RCC 7860 (cell line): ENCODE results near the gene ANTXR1.

Source experiments
- DNase-seq: peaks from one replicate; pipeline ENCODE4 v3.0.0-alpha.2; 2015; ENCODE audit warnings: low spot score
- FAIRE-seq: peaks from 2 replicates; lab custom pipeline; 2012; peaks lifted over from hg19 to GRCh38; lab: Jason Lieb, UNC

Gene ANTXR1

DNA sequence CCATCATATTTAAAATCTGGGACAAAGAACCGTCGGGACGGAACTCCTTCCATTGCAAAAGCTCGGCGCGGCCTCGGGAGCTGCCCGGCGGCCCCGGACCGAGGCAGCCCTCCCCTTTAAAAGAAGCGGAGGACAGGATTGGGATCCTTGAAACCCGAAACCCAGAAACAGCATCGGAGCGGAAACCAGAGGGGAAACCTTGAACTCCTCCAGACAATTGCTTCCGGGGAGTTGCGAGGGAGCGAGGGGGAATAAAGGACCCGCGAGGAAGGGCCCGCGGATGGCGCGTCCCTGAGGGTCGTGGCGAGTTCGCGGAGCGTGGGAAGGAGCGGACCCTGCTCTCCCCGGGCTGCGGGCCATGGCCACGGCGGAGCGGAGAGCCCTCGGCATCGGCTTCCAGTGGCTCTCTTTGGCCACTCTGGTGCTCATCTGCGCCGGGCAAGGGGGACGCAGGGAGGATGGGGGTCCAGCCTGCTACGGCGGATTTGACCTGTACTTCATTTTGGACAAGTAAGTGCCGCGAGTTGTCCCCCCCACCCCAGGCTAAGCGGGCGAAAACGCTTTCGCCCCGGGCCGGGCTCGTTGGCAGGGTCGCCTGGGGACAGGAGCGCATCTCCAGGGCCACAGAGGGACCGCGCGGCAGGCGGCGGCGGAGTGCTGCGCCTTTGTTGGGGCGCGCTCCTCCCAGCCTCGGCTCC, at the start of gene ANTXR1:
TSS of gene ANTXR1 (plus strand) at position 38 of the 698 bp plus-strand sequence. CDS start at position 359, 321 bp downstream.
- DNase-seq (no peak), FAIRE-seq (no peak)

DNA sequence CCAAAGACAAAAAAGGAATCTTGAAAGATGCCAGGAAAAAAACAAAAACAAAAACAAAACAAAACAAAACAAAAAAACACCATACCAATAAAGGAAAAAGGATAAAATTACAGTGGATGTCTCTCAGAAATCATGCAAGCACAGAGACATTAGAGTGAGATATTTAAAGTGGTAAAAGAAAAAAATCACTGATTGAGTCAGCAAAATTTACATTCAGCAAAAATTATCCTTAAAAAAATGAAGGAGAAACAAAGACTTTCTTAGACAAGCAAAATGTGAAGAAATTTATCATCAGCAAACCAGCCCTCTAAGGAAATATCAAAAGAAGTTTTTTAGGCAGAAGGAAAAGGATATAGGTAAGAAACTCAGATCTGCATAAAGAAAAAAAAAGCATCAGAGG, 48.7 kb upstream of the ANTXR1 start:
- no peak for FAIRE-seq
- no peak for DNase-seq

DNA sequence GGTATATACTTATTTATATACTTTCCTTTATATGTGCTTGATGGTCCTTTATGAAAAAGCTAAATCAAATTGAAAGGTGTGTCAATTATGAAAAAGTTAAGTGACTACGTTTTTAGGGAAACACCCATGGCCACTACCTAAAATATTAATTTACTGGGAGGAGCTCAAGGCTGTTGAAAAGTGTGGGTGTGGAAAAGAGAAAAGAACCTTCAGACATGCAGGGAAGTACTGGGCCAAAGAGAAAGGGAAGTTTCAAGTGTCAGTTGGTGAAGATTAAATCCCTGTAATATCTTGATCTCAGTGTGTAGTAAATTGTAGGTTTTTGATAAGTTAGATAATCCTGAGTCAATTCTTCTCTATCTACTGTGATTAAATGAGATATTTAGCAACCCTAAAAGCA, 44.8 kb upstream of the ANTXR1 start:
- FAIRE-seq, result no peak
- no peak for DNase-seq

DNA sequence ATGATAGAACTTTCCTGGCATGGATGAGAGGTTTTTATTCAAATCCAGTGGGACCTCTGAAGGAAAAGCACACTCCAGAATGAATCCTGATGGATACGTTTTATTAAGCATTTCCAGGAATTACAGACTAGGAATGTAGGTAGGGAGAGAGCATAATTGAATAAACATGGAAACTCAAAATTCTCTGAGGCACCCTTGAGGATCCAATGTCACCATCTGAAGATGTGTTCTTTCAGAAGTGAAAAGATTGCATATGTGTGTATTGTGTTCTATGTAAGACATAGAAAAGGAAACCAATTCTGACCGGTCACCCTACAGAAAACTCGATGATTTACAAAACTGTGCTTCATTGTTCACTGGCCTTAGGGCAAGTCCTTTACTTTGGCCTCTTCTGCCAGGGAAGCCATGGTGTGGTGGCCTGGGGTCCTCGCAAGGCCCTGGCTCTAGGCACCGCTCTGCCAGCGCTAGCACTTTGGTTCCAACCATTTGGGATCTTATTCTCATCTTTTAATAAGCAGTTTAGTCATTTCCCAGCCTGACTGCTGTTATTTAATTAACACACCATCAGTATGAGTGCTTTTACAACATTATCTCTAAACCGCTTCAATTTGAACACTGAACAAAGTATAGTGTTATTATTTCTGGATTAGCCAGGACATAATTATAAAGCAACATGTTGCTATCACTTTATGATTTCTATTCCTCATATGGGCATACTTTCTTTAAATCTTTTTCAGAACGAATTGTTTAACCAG, 43.1 kb upstream of the ANTXR1 start:
- DNase-seq, result no peak
- no peak for FAIRE-seq

DNA sequence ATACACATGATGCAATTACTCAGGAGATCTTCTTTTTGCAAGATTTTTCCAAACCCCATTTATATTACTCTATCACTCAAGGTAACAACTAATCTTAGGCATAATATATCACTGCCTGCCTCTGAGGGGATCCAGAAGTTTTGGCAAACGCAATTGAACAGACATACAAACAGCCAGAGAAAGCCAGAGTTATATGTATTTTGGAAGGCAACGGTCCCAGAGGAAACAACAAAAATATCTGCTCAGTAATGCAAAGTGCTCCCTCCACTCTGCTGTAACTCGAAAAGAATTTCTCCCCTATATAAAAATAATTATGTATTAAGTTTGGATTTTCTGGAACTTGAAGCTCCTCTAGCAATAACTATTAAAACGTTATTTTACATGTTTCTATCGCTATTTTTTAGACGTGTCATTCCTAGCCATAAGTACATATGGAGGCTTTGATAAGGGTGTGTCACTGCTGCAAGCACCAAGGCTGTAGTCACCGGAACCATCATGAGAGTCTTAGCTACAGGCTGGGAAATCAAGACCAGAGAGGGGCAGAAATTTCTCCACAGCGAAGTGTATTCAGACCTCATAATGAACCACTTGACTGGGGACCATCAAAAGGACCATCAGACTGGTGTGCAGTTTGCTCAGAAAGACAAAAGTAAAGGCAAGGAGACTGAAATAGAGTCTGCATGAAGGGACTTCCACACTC, 42.3 kb upstream of the ANTXR1 start:
- FAIRE-seq, result no peak
- DNase-seq, result no peak

DNA sequence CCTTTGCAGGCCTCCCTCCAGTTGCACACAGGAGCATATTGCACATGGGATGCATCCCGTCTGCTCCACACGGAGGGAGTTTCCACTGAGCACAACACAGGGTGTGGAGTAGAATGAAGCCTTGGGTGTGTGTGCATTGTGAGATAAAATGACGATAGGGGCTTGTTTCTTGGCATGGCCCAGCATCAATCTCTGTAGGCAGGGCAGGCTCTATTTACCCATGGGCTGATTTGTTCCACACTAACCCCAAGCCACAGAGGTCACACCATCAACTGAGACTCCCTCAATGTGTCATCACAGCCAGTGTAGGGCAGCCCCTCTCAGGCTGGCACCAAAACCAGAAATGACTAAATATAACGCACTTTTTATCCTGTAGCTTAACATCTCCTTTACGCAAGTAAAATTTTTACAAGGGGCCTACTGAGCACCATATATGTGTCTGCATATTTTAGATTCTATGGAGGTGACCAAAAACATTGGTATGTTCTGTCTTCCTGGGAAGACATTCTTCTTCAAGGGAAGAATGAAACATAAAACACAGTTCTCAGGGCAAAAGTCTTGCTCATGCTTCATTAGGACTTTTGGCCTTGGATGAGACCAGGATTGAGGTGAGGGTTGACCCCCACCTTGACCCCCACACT, 41.3 kb upstream of the ANTXR1 start:
- FAIRE-seq (peak; percentile 98), DNase-seq (peak; percentile 99)

DNA sequence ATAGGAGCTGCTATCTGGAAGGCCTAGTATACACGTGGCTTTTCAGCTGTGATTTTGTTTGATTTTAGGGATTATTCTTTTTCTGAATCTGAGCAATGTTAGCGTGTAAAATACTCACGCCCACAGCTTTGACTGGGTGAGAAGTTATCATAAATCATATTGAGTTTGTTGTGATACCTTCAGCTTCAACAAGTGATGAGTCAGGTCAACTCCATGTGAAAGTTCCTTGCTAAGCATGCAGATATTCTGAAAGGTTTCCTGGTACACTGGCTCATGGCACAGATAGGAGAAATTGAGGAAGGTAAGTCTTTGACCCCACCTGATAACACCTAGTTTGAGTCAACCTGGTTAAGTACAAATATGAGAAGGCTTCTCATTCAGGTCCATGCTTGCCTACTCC, 38.7 kb upstream of the ANTXR1 start, which contains the start of gene GKN1:
TSS of gene GKN1 (plus strand) at position 386 of the 400 bp plus-strand sequence. CDS start 42 bp downstream, outside the sequence.
- FAIRE-seq, result no peak

DNA sequence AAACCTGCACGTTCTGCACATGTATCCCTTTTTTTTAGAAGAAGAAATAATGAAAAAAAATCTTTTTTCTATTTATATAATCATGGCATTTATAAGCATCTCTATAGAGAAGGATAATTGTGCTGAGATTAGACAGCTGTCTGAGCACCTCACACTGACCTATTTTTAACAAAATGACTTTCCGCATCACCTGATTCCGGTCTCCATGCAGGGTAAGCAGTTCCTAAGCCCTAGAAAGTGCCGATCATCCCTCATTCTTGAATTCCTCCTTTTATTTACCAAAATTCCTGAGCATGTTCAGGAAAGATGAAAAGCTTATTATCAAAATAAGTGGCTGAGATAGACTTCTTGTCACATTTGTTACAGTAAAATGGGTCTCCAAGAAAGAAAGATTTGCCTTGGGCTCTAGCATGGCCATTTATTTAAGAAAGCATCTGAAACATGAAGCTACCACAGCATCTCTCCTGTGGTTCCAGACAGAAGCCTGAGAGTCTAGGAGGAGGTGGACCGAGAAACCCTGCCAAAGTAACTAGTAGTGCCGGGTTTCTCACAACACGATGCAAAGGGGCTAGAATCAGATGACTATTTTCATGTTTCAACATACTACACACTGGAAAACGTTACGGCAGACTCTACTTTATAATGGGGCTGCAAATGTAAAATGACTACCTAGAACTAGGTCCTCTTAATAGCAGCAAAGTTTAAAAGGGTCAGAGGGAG, 37.9 kb upstream of the ANTXR1 start:
- FAIRE-seq, result no peak

More for the DNA sequence above, 38.7 kb upstream of the ANTXR1 start, which contains the start of gene GKN1:
- no peak for DNase-seq

DNA sequence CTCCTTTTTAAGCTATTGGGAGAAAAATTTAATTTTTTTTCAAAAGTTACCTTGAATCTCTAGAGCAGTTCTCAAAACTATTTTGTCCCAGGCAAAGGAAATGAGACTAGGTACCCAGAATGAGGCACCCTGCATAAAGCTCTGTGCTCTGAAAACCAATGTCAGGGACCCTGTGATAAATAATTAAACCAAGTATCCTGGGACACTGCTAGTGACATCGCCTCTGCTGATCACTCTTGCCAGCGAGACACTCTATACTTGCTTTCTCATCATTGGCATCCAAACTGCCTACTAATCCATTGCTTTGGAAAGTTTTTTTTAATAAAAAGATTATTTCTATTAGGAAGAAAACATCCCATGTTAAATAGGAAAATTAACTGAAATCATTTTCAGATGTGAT, 37.1 kb upstream of the ANTXR1 start:
- FAIRE-seq, result peak; percentile 76
- DNase-seq, result no peak

More for the DNA sequence above, 37.9 kb upstream of the ANTXR1 start:
- no peak for DNase-seq

DNA sequence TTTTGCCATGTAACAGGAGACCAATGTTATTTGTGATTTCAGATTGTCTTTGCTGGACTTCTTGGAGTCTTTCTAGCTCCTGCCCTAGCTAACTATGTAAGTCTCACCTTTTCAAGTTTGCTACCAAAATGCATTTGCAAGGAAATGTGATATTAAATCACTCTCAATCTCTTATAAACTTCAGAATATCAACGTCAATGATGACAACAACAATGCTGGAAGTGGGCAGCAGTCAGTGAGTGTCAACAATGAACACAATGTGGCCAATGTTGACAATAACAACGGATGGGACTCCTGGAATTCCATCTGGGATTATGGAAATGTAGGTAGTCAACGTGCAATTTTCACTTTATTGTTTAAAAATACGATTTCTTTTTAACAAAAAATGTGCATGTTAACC, 35.5 kb upstream of the ANTXR1 start:
- no peak for FAIRE-seq

DNA sequence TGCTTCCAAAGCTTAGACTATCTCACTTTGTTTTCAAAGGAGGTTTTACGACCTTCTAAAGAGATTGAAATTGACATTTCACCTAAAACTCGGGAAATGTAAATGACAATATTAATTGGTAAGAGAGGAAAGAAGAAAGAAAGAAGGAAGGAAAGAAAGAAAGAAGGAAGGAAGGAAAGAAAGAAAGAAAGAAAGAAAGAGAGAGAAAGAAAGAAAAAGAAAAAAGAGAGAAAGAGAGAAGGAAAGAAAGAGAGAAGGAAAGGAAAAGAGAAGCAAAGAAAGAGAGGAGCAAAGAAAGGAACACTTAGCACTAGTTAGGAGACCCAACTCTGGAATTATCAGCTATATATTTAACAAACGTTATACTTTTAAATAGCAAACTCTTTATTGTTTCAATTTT, 34.9 kb upstream of the ANTXR1 start:
- DNase-seq (no peak), FAIRE-seq (no peak)

More for the DNA sequence above, 35.5 kb upstream of the ANTXR1 start:
- DNase-seq, result no peak

DNA sequence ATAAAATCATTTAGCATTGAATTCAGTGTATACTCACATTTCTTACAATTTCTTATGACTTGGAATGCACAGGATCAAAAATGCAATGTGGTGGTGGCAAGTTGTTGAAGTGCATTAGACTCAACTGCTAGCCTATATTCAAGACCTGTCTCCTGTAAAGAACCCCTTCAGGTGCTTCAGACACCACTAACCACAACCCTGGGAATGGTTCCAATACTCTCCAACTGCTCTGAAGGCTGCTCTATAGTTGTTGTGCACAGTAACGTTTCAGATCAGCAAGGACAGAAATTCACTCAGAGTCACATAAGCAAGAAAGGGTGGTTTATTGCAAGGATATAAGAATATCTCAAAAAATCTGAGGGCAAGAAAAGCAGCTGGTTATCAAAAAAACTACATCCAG, 32.0 kb upstream of the ANTXR1 start:
- DNase-seq (no peak), FAIRE-seq (peak; percentile 63)

DNA sequence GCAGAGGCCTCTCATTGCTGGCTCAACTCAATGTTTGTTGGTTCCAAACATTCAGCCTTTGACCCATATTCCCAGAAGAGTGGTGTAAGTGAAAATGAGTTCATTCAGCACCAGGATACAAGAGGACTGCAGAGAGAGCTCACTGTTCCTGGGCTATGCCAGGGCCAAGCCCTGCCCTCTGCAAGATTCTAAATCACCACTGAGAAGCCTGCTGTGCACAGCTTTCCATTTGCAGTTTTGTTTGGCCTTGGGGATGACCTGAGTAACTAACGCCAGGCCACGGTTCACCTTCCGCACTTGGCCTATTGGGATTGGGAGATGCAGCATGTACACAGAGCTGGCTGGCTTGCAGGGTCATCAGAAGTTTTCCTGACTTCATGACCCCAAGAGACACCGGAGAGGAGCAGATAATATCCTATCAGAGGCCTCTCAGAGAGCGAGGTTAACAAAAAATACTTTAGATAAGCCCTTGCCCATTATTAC, 25.9 kb upstream of the ANTXR1 start:
- no peak for FAIRE-seq
- DNase-seq, result no peak

DNA sequence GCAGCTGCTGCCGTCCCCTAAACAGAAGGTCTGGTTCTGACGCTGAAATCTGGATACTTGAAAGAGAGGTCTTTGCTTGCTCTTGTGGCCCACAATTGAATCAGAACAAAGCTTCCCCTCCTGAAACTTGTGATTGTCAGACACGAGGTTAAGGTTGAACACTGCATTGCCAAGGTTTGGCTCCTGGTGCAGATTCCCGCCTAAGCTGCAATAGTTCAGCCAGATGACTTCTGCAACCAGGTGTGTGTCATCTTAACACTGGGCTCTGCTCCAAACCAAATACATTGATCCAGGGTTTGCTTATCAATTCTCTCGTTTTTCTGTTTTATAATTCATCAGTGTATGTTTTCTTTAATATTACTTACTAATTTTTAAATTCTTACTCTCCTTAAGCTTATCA, 23.9 kb upstream of the ANTXR1 start:
- DNase-seq (no peak), FAIRE-seq (no peak)

DNA sequence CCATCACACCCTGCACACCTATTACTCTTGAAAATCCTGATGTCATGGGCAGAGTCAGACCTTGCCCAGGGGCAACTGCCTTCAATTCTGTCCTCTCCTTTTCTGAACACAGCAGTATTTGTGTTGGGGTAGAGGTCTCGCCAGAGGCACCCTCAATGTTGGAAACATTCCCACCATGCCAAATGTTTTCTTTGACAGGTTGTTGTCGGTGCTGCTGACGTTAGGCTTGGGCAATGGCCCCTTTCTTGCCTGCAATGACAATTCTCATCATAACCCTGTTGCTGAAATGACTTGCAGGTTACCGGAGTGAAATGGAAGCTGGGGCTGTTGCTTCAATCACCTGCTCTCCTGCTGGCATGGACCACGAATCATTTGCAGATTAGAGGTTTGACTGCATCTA, 20.6 kb upstream of the ANTXR1 start:
- no peak for DNase-seq
- FAIRE-seq, result no peak

DNA sequence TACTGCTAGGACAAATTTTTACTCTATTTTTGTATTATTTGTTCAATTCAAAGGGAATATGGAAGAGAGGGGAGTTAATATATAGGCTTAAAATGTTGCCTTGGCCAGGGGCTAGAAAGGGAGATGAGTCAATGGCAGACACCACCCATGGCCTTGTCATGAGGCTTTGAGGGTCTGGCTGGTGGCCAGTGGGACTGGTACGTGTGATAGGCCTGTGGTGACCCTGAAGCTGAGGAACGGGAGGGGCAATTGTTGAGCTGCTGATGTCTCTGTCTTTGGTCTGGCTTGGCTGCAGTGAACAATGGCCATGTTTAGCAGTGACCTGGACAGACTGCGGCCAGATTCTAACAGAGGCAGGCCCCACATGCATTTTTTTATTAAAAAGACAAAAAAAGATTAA, 20.0 kb upstream of the ANTXR1 start:
- DNase-seq, result no peak
- FAIRE-seq, result no peak

DNA sequence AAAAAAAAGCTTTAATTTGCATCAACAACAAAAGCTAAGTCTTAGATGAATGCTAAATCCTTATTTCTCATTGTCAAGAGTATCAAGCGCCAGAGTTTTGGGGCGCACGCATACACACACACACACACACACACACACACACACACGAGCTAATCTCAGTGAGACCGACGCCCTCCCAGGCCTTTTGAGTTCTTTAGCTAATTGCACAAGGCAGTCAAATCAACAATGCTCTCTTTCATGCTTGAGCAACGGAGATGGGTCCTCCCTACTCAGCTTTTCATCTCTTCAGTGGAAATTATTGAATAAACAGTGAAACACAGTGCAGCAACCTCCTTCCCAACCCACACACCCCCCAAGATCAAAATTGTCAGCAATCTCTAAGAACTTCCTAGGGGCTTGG, 19.3 kb upstream of the ANTXR1 start:
- no peak for FAIRE-seq
- no peak for DNase-seq

DNA sequence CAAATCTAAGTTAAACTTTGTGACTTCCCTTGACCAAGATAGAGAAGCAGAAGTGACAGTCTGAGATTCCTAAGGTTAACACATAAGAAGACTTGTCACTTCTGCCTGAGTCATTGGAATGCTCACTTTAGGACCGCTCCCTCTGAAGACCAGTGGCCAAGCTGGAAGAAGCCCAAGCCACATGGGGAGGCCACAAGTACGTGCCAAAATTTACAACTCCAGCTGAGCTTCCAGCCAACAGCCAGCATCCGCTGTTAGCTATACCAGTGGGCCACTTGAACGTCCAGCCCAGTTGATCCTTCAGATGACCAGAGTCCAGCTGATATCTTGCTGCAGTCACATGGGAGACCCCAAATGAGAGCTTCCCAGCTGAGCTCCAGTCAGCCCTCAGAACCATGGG, 18.1 kb upstream of the ANTXR1 start:
- DNase-seq (peak; percentile 82), FAIRE-seq (peak; percentile 90)

DNA sequence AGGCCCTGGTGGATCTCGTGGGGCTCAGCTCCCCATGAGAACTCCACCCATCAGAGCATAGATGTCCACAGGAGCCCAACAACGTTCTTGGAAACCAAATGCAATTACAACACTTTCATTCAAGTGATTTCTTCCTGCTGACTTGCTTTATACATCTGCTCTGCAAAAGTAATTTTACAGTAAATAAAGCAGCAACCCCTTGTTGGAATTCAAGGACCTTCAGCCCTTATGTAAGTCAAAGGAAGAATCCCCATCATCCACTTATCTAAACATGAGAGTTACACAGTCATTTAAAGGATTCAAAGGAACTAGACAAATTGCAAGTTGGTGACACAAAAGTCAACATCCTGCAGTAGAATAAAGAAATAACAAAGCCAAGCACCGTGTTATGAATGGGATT, 17.1 kb upstream of the ANTXR1 start:
- FAIRE-seq, result no peak
- no peak for DNase-seq

DNA sequence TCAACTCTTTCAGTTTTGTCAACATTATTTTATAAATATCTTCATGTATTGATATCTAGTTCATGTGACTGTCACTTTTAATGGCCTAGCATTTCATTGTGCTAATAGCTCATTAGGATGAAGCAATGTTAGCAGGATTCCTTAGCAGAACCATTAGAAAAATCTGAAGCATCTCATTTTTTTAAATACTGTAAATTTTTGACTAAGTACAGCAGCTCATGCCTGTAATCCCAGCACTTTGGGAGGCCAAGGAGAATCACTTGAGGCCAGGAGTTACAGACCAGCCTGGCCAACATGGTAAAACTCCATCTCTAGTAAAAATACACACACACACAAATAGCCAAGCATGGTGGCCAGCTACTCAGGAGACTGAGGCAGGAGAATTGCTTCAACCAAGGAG, 15.6 kb upstream of the ANTXR1 start:
- no peak for FAIRE-seq
- DNase-seq, result no peak
